Brain microvascular endothelial cell (primary cell): Measurements from ENCODE around the gene FOXP4.

Experiments used
- DNase-seq: peaks from one replicate; pipeline ENCODE4 v3.0.0-alpha.2; 2020
- H3K27ac ChIP-seq: fragments of 250-450 bp; sonication (Bioruptor Pico); 2 replicates; pipeline ENCODE4 v1.5.1; 2020; ENCODE audit warnings: mild to moderate bottlenecking, moderate library complexity
- H3K27me3 ChIP-seq: fragments of 250-450 bp; sonication (Bioruptor Pico); replicated peaks from 2 replicates; pipeline ENCODE4 v1.5.1; 2020; ENCODE audit warnings: mild to moderate bottlenecking
- H3K36me3 ChIP-seq: fragments of 250-450 bp; sonication (Bioruptor Pico); replicated peaks from 2 replicates; pipeline ENCODE4 v1.5.1; 2020; ENCODE audit warnings: mild to moderate bottlenecking
- H3K4me3 ChIP-seq: 2 replicates; pipeline ENCODE4 v1.5.1; 2011; ENCODE audit warnings: low read depth, mild to moderate bottlenecking, control low read depth, low read length, moderate library complexity
- CTCF ChIP-seq: IDR thresholded peaks from 2 replicates; pipeline ENCODE4 v1.5.1; 2011; ENCODE audit warnings: low read depth, mild to moderate bottlenecking, moderate library complexity, low read length, control low read depth, inconsistent platforms; ENCODE audit errors: missing control alignments
- in situ Hi-C: cut with HindIII; loops from 2 replicates; pipeline ENCODE4 v1.10.0; 2017; ENCODE audit warnings: low sequenced_read_pairs, low pct_ligation_motif_present

FOXP4 gene

DNA sequence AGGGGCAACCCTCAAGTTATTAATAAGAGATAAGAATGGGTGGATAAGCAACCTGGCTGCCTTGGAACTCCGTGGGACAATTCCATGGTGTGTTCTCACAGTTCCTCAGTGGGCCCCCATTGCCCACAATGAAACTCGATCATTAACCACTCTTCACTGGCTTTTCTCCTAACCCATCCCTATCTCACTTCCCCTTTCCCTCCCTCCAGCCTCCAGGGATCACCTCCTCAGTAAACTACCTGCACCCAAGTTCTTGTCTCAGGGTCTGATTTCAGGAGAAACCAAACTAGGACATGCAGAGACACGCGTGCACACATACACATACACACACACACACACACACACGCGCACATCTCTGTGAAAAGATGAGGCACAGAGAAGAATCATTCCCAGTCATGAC, 37.7 kb upstream of the FOXP4 start:
- no peak for DNase-seq
- Histone ChIP-seq H3K27ac (no peak overlapping the region), H3K36me3 (no peaks in the 10 kb centered on the region), H3K27me3 (peaks cover 13% of the 10 kb centered on the region), H3K4me3 (no peak overlapping the region)
- in situ Hi-C loops = no loop called here
- no peak for TF ChIP-seq CTCF

DNA sequence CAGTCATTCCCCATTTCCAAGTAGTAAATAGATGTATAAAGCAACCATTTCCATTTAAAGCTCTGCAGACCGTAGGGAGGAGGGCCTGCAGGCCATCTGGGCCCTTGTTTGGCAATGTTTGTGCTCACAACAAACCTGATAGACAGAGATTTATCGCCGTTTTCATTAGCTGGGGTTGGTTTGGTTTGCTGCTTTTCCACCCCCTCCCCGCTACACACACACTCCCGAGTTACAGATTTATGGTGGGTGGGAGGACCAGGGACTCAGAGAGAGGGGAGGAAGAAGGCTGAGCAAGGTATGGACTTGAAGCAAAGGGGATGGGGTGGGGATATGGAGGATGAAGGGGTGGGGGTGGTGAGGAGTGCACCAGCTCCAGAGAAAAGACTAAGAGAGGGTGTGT, 36.6 kb upstream of the FOXP4 start:
- no peaks in the 10 kb centered on the region for H3K36me3 ChIP-seq
- in situ Hi-C loops = no loop called here
- H3K27me3 ChIP-seq = peaks cover 13% of the 10 kb centered on the region
- H3K27ac ChIP-seq = no peak overlapping the region
- no peak overlapping the region for H3K4me3 ChIP-seq
- no peak for TF ChIP-seq CTCF
- DNase-seq = no peak

- no peak for TF ChIP-seq CTCF
- H3K27ac ChIP-seq = no peak overlapping the region
- H3K4me3 ChIP-seq = no peak overlapping the region
- in situ Hi-C loops = no loop called here
- no peak for DNase-seq
- H3K27me3 ChIP-seq = peaks cover 13% of the 10 kb centered on the region
- H3K36me3 ChIP-seq = no peaks in the 10 kb centered on the region
These were observed 34.6 kb upstream of the FOXP4 start for GRCh38 chr6:41511443-41512060.

- H3K4me3 ChIP-seq = no peak overlapping the region
- H3K27ac ChIP-seq = no peak overlapping the region
- no peak for TF ChIP-seq CTCF
- no peak for DNase-seq
- peaks cover 13% of the 10 kb centered on the region for H3K27me3 ChIP-seq
- in situ Hi-C loops = no loop called here
- H3K36me3 ChIP-seq = no peaks in the 10 kb centered on the region
These were observed 34.0 kb upstream of the FOXP4 start for GRCh38 chr6:41512146-41512701.

DNA sequence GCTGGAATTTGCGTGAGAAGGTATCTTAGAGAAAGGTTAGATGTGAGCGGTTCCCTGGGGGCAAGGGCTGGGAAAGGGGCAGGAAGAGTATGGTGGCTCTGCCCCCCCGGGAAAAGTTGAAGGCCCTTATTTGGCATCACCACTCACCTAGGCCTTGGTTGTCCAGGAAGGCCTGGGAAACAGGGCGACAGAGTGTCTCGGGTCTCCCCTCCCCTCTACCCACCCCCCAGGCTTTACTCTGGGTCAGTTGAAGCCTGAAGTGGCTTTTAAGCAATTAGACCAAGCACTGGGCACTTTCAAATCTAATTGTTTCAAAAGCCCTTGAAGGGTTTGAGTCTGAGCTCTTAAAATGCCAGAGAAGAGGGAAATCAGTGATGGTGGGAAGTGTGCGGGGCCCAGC, 30.2 kb upstream of the FOXP4 start:
- no peak for TF ChIP-seq CTCF
- DNase-seq = no peak

GRCh38 chr6:41518118-41518517, 28.1 kb upstream of the FOXP4 start:
- Histone ChIP-seq H3K4me3 (no peak overlapping the region), H3K27me3 (peaks cover 3% of the 10 kb centered on the region), H3K27ac (no peak overlapping the region), H3K36me3 (no peaks in the 10 kb centered on the region)
- in situ Hi-C loops = no loop called here
- TF ChIP-seq CTCF = no peak
- DNase-seq = no peak

More for the DNA sequence above, 30.2 kb upstream of the FOXP4 start:
- Histone ChIP-seq H3K27me3 (no peaks in the 10 kb centered on the region), H3K36me3 (no peaks in the 10 kb centered on the region), H3K27ac (no peak overlapping the region), H3K4me3 (no peak overlapping the region)
- in situ Hi-C loops = no loop called here
